Measurements from ENCODE around the gene CCDC17. TPM values are rescaled to one million over a fixed set of nuclear protein-coding genes. Genes with fewer than 3 reads are reported as not detected.

The CCDC17 gene
- total and polyA plus RNA-seq, 2 donors (not counting 1 experiment from before 2014, with no cell fraction given), result 0.09 to 0.99 TPM

GRCh38 chr1:45629035-45629434, 5.2 kb upstream of the CCDC17 start:
- no peaks in the 10 kb centered on the region for H3K9me3 ChIP-seq (ENCODE audit: control insufficient read depth, insufficient read depth, low read depth, low read length)
- no peaks in the 10 kb centered on the region for H3K27me3 ChIP-seq (ENCODE audit: control insufficient read depth, insufficient read depth, low read length)
- no peaks in the 10 kb centered on the region for H3K79me2 ChIP-seq (ENCODE audit: control insufficient read depth, insufficient read depth, low read length)
- no peak overlapping the region for H3K4me2 ChIP-seq (ENCODE audit: extremely low read depth, insufficient read depth, low read length)
- no peaks in the 10 kb centered on the region for H4K20me1 ChIP-seq (ENCODE audit: control insufficient read depth, extremely low read depth, insufficient read depth, low read length)
- no peak overlapping the region for H2AFZ ChIP-seq (ENCODE audit: low read length)
- peaks cover 8% of the 10 kb centered on the region for H3K36me3 ChIP-seq (ENCODE audit: control insufficient read depth, insufficient read depth, low read length)
- DNase-seq (ENCODE audit: low read depth in 2 of 2), result no peak
- H3K27ac ChIP-seq (ENCODE audit: insufficient read depth, low read length), result no peak overlapping the region
- H3K4me3 ChIP-seq (replicated peaks in 1 of 4; ENCODE audit: control extremely low read depth in 1 of 4, insufficient read depth in 1 of 4, low read depth in 3 of 4, low read length in 4 of 4), result no peak overlapping the region
- no peaks in the 10 kb centered on the region for H3K4me1 ChIP-seq (ENCODE audit: control insufficient read depth, extremely low read depth, insufficient read depth, low read length)
- H3K9ac ChIP-seq (ENCODE audit: insufficient read depth, low read length), result no peak overlapping the region
- no peak for TF ChIP-seq EZH2 (IDR thresholded peaks at IDR 0.05; ENCODE audit: low read length, missing control alignments)
- TF ChIP-seq, protein P1, sequence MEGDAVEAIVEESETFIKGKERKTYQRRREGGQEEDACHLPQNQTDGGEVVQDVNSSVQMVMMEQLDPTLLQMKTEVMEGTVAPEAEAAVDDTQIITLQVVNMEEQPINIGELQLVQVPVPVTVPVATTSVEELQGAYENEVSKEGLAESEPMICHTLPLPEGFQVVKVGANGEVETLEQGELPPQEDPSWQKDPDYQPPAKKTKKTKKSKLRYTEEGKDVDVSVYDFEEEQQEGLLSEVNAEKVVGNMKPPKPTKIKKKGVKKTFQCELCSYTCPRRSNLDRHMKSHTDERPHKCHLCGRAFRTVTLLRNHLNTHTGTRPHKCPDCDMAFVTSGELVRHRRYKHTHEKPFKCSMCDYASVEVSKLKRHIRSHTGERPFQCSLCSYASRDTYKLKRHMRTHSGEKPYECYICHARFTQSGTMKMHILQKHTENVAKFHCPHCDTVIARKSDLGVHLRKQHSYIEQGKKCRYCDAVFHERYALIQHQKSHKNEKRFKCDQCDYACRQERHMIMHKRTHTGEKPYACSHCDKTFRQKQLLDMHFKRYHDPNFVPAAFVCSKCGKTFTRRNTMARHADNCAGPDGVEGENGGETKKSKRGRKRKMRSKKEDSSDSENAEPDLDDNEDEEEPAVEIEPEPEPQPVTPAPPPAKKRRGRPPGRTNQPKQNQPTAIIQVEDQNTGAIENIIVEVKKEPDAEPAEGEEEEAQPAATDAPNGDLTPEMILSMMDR (conservative IDR thresholded peaks at IDR 0.05 in 1 of 2, IDR thresholded peaks at IDR 0.05 in 1 of 2; ENCODE audit: low read depth in 1 of 2, low read length in 2 of 2), result no peak

GRCh38 chr1:45622524-45623394, 1.1 kb downstream of the CCDC17 start:
- Histone ChIP-seq H3K27ac (ENCODE audit: insufficient read depth, low read length) (no peak overlapping the region), H3K4me2 (ENCODE audit: extremely low read depth, insufficient read depth, low read length) (no peak overlapping the region), H3K9ac (ENCODE audit: insufficient read depth, low read length) (no peak overlapping the region), H3K79me2 (ENCODE audit: control insufficient read depth, insufficient read depth, low read length) (no peaks in the 10 kb centered on the region), H3K36me3 (ENCODE audit: control insufficient read depth, insufficient read depth, low read length) (peaks cover 7% of the 10 kb centered on the region), H3K4me3 (replicated peaks in 1 of 4; ENCODE audit: control extremely low read depth in 1 of 4, insufficient read depth in 1 of 4, low read depth in 3 of 4, low read length in 4 of 4) (no peak overlapping the region), H3K4me1 (ENCODE audit: control insufficient read depth, extremely low read depth, insufficient read depth, low read length) (peaks cover 2% of the 10 kb centered on the region), H3K27me3 (ENCODE audit: control insufficient read depth, insufficient read depth, low read length) (no peaks in the 10 kb centered on the region), H4K20me1 (ENCODE audit: control insufficient read depth, extremely low read depth, insufficient read depth, low read length) (no peaks in the 10 kb centered on the region), H2AFZ (ENCODE audit: low read length) (no peak overlapping the region), H3K9me3 (ENCODE audit: control insufficient read depth, insufficient read depth, low read depth, low read length) (no peaks in the 10 kb centered on the region)
- TF ChIP-seq, protein P1 (conservative IDR thresholded peaks at IDR 0.05 in 1 of 2, IDR thresholded peaks at IDR 0.05 in 1 of 2; ENCODE audit: low read depth in 1 of 2, low read length in 2 of 2), result no peak
- TF ChIP-seq EZH2 (IDR thresholded peaks at IDR 0.05; ENCODE audit: low read length, missing control alignments), result no peak
- DNase-seq (ENCODE audit: low read depth in 2 of 2), result no peak

DNA sequence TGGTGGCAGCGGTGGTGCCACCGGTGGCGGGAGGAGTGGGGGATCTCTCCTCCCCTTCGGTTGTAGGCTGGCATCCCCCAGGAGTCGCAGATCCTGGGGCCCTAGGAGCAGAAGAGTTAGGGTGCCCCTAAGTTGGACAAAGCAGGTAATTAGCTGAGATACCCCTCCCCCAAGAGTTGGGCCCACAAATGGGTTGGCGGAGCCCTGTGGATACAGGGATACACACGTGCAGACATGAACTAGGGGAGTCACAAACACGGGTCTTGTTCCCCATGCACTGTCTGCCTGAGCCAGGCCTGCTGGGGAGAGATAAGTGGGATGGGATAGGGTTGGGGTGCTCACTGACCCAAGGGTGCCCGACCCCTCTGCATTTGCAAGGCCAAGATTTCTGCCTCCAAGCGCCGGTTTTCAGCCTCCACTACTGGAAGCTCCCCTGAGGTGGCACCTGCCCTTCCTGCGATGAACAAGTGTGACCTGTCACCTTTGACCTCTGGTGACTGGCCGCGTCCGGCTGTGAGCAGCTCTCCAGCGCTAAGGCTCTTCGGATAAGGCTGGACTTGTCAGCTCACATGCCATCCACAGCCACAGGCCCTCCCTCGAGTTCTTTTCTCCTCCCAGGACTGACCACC, 1.8 kb downstream of the CCDC17 start:
- Histone ChIP-seq H3K4me1 (ENCODE audit: control insufficient read depth, extremely low read depth, insufficient read depth, low read length) (peaks cover 2% of the 10 kb centered on the region), H3K36me3 (ENCODE audit: control insufficient read depth, insufficient read depth, low read length) (peaks cover 9% of the 10 kb centered on the region), H3K27me3 (ENCODE audit: control insufficient read depth, insufficient read depth, low read length) (no peaks in the 10 kb centered on the region), H2AFZ (ENCODE audit: low read length) (no peak overlapping the region), H3K27ac (ENCODE audit: insufficient read depth, low read length) (no peak overlapping the region), H3K4me2 (ENCODE audit: extremely low read depth, insufficient read depth, low read length) (no peak overlapping the region), H4K20me1 (ENCODE audit: control insufficient read depth, extremely low read depth, insufficient read depth, low read length) (no peaks in the 10 kb centered on the region), H3K79me2 (ENCODE audit: control insufficient read depth, insufficient read depth, low read length) (no peaks in the 10 kb centered on the region), H3K9ac (ENCODE audit: insufficient read depth, low read length) (no peak overlapping the region), H3K9me3 (ENCODE audit: control insufficient read depth, insufficient read depth, low read depth, low read length) (no peaks in the 10 kb centered on the region), H3K4me3 (replicated peaks in 1 of 4; ENCODE audit: control extremely low read depth in 1 of 4, insufficient read depth in 1 of 4, low read depth in 3 of 4, low read length in 4 of 4) (no peak overlapping the region)
- TF ChIP-seq, protein P1 (conservative IDR thresholded peaks at IDR 0.05 in 1 of 2, IDR thresholded peaks at IDR 0.05 in 1 of 2; ENCODE audit: low read depth in 1 of 2, low read length in 2 of 2), result no peak
- TF ChIP-seq EZH2 (IDR thresholded peaks at IDR 0.05; ENCODE audit: low read length, missing control alignments), result no peak
- DNase-seq (ENCODE audit: low read depth in 2 of 2), result no peak
